ENCODE measurements around the gene COPZ1.

DNA sequence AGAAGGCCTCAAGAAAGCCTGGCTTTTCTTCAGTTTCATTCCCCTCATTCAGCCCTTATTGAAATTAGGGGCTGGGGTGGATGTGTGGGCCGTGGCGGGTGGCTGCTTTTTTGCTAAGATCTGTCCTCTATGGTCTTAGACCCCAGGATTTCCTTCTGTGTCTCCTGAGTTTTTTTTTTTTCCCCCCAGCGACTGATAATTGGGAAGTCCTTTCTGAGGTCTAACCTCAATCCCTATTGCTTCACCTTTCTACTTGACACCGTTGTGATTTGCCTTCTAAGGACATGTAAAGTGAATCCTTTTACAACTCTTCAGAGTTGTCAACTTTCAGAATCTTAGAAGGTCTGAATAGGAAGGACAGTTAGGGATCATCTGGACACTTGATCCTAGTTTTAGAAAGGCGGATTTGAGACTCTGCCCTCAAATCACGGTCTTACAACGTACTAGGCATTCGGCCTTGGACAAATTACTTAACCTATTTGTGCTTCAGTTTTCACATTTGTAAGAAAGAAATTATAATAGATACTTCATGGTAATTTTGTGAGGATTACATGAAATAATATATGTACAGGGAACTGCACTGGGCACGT lies 34.9 kb downstream of the COPZ1 start:
- no peak for TF ChIP-seq POLR2A (IDR thresholded peaks at IDR 0.05)
- TF ChIP-seq CTCF (IDR thresholded peaks at IDR 0.05) = no peak
- no peak for TF ChIP-seq POLR2AphosphoS5 (IDR thresholded peaks at IDR 0.05)

All from prostate gland (tissue), 2 donors.